Endothelial cell of umbilical vein (primary cell): ENCODE measurements around the gene LRRK1. TPM values are rescaled to one million over a fixed set of nuclear protein-coding genes. Genes with fewer than 3 reads are reported as not detected.

ENCODE experiments used
- BruUV-seq: library from RNA; stranded (reverse); fragments of 400-500 nt; replicated peaks from 2 replicates; lab custom pipeline; 2021; lab: Mats Ljungman, UMichigan
- CTCF ChIA-PET: fragments of 300-600, 350-600 bp; sonication (Branson Sonifier 250); formaldehyde crosslinking; loops from one replicate; lab custom pipeline; 2021; ENCODE audit warnings: antibody characterized with exemption, inconsistent platforms; lab: Charles Lee
- POLR2A ChIA-PET: fragments of 300-600, 350-600 bp; sonication (Branson Sonifier 250); formaldehyde crosslinking; loops from one replicate; lab custom pipeline; 2021; ENCODE audit warnings: antibody characterized with exemption, inconsistent platforms; lab: Charles Lee
- DNase-seq: peaks from one replicate; pipeline ENCODE4 v3.0.0-alpha.2; 2011; ENCODE audit warnings: low read depth, low spot score
- FAIRE-seq: peaks from 2 replicates; lab custom pipeline; 2011; peaks lifted over from hg19 to GRCh38; lab: Jason Lieb, UNC
- H2AFZ ChIP-seq: 2 replicates; pipeline ENCODE4 v1.6.0; 2012; ENCODE audit warnings: low read depth, low read length, control low read depth, inconsistent platforms
- H3K27ac ChIP-seq: 2 replicates; pipeline ENCODE4 v1.5.1; 2011; ENCODE audit warnings: low read depth, mild to moderate bottlenecking, control low read depth, low read length, moderate library complexity; ENCODE audit not compliant: insufficient read depth
- H3K27me3 ChIP-seq, 2 experiments: 2 replicates each; pipeline versions ENCODE4 v1.6.0 to v1.6.1; 2011; ENCODE audit warnings: low read length in 2 of 2, mixed read lengths in 1 of 2; ENCODE audit not compliant: control insufficient read depth in 2 of 2, insufficient read depth in 2 of 2
- H3K36me3 ChIP-seq, 2 experiments: 2 replicates in 1 of 2; 3 replicates in 1 of 2; pipeline ENCODE4 v1.5.1; 2011; ENCODE audit warnings: low read length in 2 of 2, mild to moderate bottlenecking in 1 of 2, moderate library complexity in 1 of 2; ENCODE audit not compliant: control insufficient read depth in 2 of 2, insufficient read depth in 2 of 2; ENCODE audit errors: extremely low read depth in 1 of 2
- H3K4me1 ChIP-seq: 3 replicates; pipeline ENCODE4 v1.5.1; 2011; ENCODE audit warnings: mild to moderate bottlenecking, low read length; ENCODE audit not compliant: control insufficient read depth, insufficient read depth; ENCODE audit errors: extremely low read depth
- H3K4me2 ChIP-seq: 2 replicates; pipeline ENCODE4 v1.6.1; 2011; ENCODE audit warnings: low read length, control low read depth, mixed read lengths; ENCODE audit not compliant: insufficient read depth
- H3K4me3 ChIP-seq, 3 experiments: fragments of 200-600 bp in 1 of 3; sonication (generic), shearing (Covaris generic) in 1 of 3; replicated peaks in 1 of 3; 2 replicates each; pipeline ENCODE4 v1.5.1; 2011 to 2016; ENCODE audit warnings: control low read depth in 3 of 3, low read length in 3 of 3, mild to moderate bottlenecking in 2 of 3, inconsistent platforms in 1 of 3, low read depth in 1 of 3, moderate library complexity in 1 of 3; ENCODE audit not compliant: insufficient read depth in 1 of 3
- H3K79me2 ChIP-seq: 2 replicates; pipeline ENCODE4 v1.6.0; 2012; ENCODE audit warnings: low read length, inconsistent platforms; ENCODE audit not compliant: control insufficient read depth, insufficient read depth
- H3K9ac ChIP-seq: replicated peaks from 2 replicates; pipeline ENCODE3; 2011; ENCODE audit warnings: low read length, control low read depth; ENCODE audit not compliant: insufficient read depth; ENCODE audit errors: extremely low read depth
- H3K9me1 ChIP-seq: replicated peaks from 3 replicates; pipeline ENCODE4 v1.6.0; 2011; ENCODE audit warnings: mild to moderate bottlenecking, low read length; ENCODE audit not compliant: control insufficient read depth, insufficient read depth; ENCODE audit errors: extremely low read depth
- H3K9me3 ChIP-seq: replicated peaks from 2 replicates; pipeline ENCODE4 v1.5.1; 2012; ENCODE audit warnings: low read length, inconsistent platforms; ENCODE audit not compliant: control insufficient read depth, insufficient read depth
- H4K20me1 ChIP-seq: replicated peaks from 2 replicates; pipeline ENCODE3; 2011; ENCODE audit warnings: mild to moderate bottlenecking, low read length; ENCODE audit not compliant: control insufficient read depth, insufficient read depth; ENCODE audit errors: extremely low read depth
- CTCF ChIP-seq, 2 donors: IDR thresholded peaks; 1 replicate in 1 of 2; 2 replicates in 1 of 2; pipeline ENCODE4 v1.5.1; 2011; ENCODE audit warnings: low read length in 2 of 2, mild to moderate bottlenecking in 2 of 2, moderate library complexity in 2 of 2, control low read depth in 1 of 2, inconsistent platforms in 1 of 2, low read depth in 1 of 2; ENCODE audit not compliant: insufficient read depth in 1 of 2; ENCODE audit errors: extremely low read depth in 1 of 2
- EZH2 ChIP-seq: IDR thresholded peaks from 2 replicates; pipeline ENCODE4 v1.6.1; 2012; ENCODE audit warnings: borderline replicate concordance, low read depth, mild to moderate bottlenecking, moderate library complexity, low read length, inconsistent platforms; ENCODE audit not compliant: severe bottlenecking
- FOS ChIP-seq: IDR thresholded peaks from 2 replicates; pipeline ENCODE4 v1.6.1; 2011; ENCODE audit warnings: mild to moderate bottlenecking, low read length, moderate library complexity, borderline replicate concordance; ENCODE audit not compliant: insufficient read depth
- GATA2 ChIP-seq: IDR thresholded peaks from 2 replicates; pipeline ENCODE4 v1.7.0; 2011; ENCODE audit warnings: low read depth, mild to moderate bottlenecking, moderate library complexity, mixed read lengths, low read length; ENCODE audit not compliant: insufficient read length, insufficient read depth
- JUN ChIP-seq: IDR thresholded peaks from 2 replicates; pipeline ENCODE4 v1.6.1; 2011; ENCODE audit warnings: borderline replicate concordance, low read depth; ENCODE audit not compliant: insufficient read length, insufficient read depth
- MAX ChIP-seq: IDR thresholded peaks from 2 replicates; pipeline ENCODE4 v1.6.1; 2011; ENCODE audit not compliant: insufficient read depth, insufficient read length
- MYC ChIP-seq: IDR thresholded peaks from one replicate; pipeline ENCODE4 v1.6.1; 2011; ENCODE audit warnings: mild to moderate bottlenecking, low read depth, low read length
- POLR2A ChIP-seq: IDR thresholded peaks from 2 replicates; pipeline ENCODE4 v1.6.1; 2012; ENCODE audit warnings: low read depth, mild to moderate bottlenecking, control low read depth, low read length
- POLR2AphosphoS5 ChIP-seq: IDR thresholded peaks from 2 replicates; pipeline ENCODE4 v1.6.1; 2012; ENCODE audit warnings: low read depth, mild to moderate bottlenecking, control low read depth, low read length, moderate library complexity; ENCODE audit not compliant: insufficient read depth
- dilution Hi-C: fragments of 300-500 bp; cut with MboI; formaldehyde crosslinking; loops from one replicate; pipeline ENCODE4 v1.15.0; 2019; ENCODE audit warnings: low sequenced_read_pairs; ENCODE audit not compliant: extremely low pct_ligation_motif_present
- intact Hi-C: fragments of 100-400 bp; cut with micrococcal nuclease; formaldehyde crosslinking; loops from one replicate; pipeline ENCODE4 v1.10.0; 2022
- polyA plus RNA-seq, 4 experiments: library from polyadenylated mRNA; depleted of rRNA in 3 of 4; stranded (reverse) in 3 of 4; unstranded in 1 of 4; fragments of >200 nt; gene quantifications; 2 replicates each; pipeline versions ENCODE4 v1.2.1 to v1.2.3, GENCODE V29; 2011 to 2012; ENCODE audit warnings: missing spikeins in 1 of 4
- total RNA-seq: library from RNA; stranded (reverse); gene quantifications from 2 replicates; pipeline ENCODE4 v1.2.3, GENCODE V29; 2021

The LRRK1 gene
- total and polyA plus RNA-seq, 2 donors (not counting 3 experiments of a cell fraction or from before 2014, with no cell fraction given) = 11.0 to 22.1 TPM

GRCh38 chr15:100951965-100952364, 32.8 kb downstream of the LRRK1 start:
- Histone ChIP-seq H3K27ac (no peak overlapping the region), H2AFZ (no peak overlapping the region), H3K9me1 (no peaks in the 10 kb centered on the region), H3K9me3 (no peaks in the 10 kb centered on the region), H3K36me3 (no peaks in the 10 kb centered on the region), H3K4me1 (no peaks in the 10 kb centered on the region), H3K4me2 (no peak overlapping the region), H3K4me3 (no peak overlapping the region), H3K79me2 (peaks cover 3% of the 10 kb centered on the region), H4K20me1 (no peaks in the 10 kb centered on the region), H3K27me3 (no peaks in the 10 kb centered on the region), H3K9ac (no peak overlapping the region)
- DNase-seq (no peak), FAIRE-seq (no peak)
- CTCF ChIA-PET = no interaction called here
- BruUV-seq = no TSS peak
- POLR2A ChIA-PET = no interaction called here
- intact Hi-C loops = no loop called here
- dilution Hi-C loops = no loop called here
- no peak for TF ChIP-seq GATA2
- TF ChIP-seq POLR2AphosphoS5 = no peak
- no peak for TF ChIP-seq JUN
- TF ChIP-seq MYC = no peak
- no peak for TF ChIP-seq FOS
- no peak for TF ChIP-seq MAX
- TF ChIP-seq POLR2A = no peak
- no peak for TF ChIP-seq EZH2
- TF ChIP-seq CTCF (IDR thresholded peaks at IDR 0.05; ENCODE audit: extremely low read depth in 1 of 2, insufficient read depth in 1 of 2, low read depth in 1 of 2, low read length in 2 of 2) = no peak
